ENCODE results near the gene FIBCD1.

GRCh38 chr9:130985606-130986162 lies 46.6 kb upstream of the FIBCD1 start:
- TF ChIP-seq GATA2 (IDR thresholded peaks at IDR 0.05; ENCODE audit: low read depth, low read length) (no peak), GATA3 (IDR thresholded peaks at IDR 0.05; ENCODE audit: low read depth, low read length) (no peak)
